ENCODE data around the gene SPC24. TPM values are rescaled to one million over a fixed set of nuclear protein-coding genes. Genes with fewer than 3 reads are reported as not detected.
"Not testable (repeated sequence)": the region's sequence is repeated elsewhere in the genome, so short reads cannot be mapped to it uniquely, and the experiment has no call there.

SPC24 gene
- polyA plus RNA-seq, 4 donors = 11.9 to 17.1 (median 16.1) TPM

DNA sequence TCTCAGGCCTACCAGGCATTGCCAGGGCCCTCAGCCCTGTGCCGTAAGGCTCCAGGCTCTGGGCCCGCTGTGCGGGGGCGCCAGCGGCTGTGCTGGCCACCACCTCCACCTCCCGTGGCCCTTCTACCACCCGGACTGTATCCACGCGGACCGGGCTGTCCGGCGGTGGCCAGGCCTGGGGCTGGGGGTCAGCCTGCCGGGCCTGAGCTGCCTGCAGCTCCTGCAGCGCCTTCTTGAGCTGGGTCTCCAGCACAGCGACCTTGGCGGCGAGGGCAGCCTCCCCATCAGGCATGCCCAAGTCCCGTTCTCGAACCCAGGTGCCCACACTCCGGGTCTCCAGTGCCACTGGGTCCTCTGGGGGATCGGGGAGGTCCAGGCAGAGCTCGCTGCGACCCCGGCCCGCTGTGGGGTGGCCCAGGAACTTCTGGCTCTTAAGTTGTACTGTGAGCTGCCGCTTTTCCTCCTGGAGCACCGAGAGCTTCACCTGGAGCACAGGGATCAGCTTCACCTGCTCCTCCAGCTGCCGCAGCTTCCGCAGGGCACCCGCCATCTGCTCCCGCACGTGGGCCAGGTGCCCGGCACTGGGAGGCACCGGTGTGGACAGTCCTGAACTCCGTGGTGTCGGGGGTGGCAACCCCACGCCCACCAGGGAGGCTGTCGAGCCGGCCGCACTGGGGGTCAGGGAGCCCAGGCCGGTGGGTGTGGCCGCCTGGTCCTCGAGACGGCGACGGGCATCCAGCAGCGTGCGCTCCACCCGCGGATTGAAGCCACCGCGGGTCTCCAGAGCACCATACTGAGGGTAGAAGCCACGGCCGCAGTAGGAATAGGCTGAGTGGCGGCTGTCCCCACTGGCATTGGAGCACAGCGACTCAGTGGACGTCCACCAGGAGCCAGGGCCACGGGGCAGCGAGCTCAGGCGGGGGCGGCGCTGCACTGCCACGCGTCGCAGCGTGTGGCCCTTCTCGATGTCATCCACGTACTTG is 37.7 kb upstream of the SPC24 start:
- no peak for DNase-seq (ENCODE audit: low read depth in 4 of 4, low spot score in 3 of 4)

DNA sequence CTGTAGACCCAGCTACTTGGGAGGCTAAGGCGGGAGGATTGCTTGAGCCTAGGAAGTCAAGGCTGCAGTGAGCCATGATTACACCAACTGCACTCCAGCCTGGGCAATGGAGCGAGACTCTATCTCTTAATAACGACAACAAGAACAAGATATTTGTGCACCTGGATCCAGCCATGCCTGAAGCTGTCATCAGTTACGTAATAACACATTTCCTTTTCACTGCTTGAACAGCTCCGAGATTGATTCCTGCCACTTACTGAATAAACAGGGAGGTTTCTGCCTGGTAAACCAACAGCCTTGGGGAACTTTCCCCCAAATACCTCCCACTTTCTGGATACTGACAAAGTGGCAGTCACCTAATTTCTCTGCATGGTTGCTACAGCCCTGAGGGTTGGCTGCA is 36.4 kb upstream of the SPC24 start:
- no peak for DNase-seq (ENCODE audit: low read depth in 4 of 4, low spot score in 3 of 4)

DNA sequence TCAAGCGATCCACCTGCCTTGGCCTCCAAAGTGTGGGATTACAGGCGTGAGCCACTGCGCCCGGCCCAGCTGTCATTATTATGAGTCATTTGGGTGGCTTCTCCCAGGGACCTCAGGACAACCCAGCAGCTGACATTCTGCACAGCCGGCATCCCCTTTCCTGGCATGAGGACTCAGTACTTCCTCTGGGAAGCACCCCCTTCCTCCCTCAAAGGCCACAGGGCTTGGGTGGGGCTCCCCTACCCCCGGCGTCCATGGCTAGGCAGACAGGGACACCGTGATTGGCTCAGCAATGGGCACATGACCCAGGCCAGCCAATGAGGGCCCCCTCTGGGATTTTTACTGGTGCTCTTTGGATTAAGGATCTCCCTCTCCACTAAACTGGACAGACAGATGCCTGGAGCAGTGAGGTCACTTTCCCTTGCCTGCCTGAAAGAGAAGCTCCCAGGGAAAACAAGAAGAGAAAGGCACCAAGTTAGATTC is 35.7 kb upstream of the SPC24 start:
- DNase-seq (ENCODE audit: low read depth in 4 of 4, low spot score in 3 of 4) = no peak

DNA sequence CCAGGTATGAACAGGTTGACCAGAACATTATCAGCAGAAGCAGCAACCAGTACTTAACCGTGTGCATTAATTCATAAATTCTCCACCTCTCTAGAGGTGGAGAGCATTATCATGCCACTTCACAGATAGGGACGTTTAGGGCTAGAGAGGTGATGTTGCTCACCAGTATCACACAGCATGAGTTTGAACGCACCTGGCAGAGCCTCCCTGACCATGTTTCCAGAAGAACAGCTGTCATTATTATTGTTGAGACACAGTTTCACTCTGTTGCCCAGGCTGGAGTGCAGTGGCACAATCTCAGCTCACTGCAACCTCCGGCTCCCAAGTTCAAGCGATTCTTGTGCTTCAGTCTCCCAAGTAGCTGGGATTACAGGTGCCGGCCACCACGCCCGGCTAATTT is 34.9 kb upstream of the SPC24 start:
- no peak for DNase-seq (ENCODE audit: low read depth in 4 of 4, low spot score in 3 of 4)

DNA sequence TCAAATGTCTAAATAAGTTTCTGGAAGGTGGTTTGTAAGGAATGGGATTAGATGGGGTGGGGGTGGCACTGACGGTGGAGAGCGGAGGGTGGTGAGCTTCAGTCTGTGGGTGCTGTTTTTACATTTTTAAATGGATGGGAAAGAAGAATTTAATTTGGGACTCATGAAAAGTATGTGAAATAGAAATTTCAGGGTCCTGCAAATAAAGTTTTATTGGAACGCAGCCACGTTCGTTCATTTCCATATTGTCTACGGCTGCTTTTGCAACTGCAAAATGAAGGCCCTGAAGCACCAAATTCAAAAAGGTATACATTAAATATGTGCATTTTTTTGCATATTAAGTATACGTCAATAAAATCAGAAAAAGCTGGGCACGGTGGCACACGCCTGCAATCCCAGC is 31.9 kb upstream of the SPC24 start:
- DNase-seq (ENCODE audit: low read depth in 4 of 4, low spot score in 3 of 4) = no peak

DNA sequence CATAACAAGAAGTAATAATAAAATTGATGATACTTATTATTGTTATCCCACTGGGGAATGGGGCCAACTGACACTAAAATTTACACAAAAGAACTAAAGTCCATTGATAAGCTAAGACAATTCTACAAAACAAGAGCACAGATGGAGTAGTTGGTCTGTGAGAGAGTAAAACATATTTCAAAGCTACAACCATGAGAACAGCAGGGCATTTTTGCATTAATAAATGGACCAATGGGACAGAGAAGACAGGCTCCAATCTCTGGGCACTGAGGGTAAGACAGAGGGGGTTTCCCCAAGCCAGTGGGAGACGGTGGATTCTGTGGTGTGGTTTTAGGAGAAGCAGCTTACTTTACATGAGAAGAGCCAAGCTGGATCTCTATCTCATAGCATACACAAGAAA is 27.4 kb upstream of the SPC24 start:
- DNase-seq (ENCODE audit: low read depth in 4 of 4, low spot score in 3 of 4) = no peak

DNA sequence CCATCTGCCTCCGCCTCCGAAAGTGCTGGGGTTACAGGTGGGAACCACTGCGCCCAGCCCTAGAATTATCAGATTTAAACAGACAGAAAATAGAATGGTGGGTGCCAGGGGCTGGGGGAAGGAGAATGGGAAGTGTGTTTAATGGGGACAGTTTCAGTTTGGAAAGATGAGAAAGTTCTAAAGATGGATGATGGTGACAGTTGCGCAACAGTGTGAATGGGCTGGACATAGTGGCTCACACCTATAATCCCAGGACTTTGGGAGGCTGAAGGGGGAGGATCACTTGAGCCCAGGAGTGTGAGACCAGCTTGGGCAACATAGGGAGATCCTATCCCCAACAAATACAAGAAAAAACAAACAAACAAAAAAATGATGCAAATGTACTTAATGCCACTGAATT is 25.9 kb upstream of the SPC24 start:
- no peak for DNase-seq (ENCODE audit: low read depth in 4 of 4, low spot score in 3 of 4)

DNA sequence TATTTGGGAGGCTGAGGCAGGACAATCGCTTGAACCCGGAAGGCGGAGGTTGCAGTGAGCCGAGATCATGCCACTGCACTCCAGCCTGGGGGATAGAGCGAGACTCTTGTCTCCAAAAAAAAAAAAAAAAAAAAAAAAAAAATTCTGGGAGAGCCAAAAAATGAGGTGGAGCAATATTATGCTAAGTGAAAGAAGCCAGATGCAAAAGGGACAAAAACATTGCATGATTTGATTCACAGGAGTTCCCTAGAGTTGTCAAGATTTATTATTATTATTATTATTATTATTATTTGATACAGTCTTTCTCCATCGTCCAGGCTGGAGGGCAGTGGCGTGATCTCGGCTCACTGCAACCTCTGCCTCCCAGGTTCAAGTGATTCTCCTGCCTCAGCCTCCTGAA is 25.4 kb upstream of the SPC24 start:
- DNase-seq (ENCODE audit: low read depth in 4 of 4, low spot score in 3 of 4) = not testable (repeated sequence)

DNA sequence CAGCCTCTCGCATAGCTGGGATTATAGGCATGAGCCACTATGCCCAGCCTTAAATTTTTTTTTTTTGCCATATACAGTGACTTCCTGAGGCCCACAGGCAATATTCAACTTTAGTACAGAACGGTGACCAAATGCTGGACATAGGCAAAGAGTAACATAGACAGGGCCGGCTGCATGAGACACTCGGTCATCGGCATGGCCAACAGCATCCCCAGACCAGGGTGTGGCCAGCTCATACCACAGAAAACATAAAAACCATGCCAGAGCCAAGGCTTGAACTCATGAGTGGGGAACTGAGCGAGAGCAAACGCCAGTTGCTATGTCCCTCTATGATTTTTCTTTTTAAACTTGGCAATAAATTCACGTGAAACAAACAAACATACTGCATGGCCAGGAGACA is 24.8 kb upstream of the SPC24 start:
- DNase-seq (ENCODE audit: low read depth in 4 of 4, low spot score in 3 of 4) = no peak

DNA sequence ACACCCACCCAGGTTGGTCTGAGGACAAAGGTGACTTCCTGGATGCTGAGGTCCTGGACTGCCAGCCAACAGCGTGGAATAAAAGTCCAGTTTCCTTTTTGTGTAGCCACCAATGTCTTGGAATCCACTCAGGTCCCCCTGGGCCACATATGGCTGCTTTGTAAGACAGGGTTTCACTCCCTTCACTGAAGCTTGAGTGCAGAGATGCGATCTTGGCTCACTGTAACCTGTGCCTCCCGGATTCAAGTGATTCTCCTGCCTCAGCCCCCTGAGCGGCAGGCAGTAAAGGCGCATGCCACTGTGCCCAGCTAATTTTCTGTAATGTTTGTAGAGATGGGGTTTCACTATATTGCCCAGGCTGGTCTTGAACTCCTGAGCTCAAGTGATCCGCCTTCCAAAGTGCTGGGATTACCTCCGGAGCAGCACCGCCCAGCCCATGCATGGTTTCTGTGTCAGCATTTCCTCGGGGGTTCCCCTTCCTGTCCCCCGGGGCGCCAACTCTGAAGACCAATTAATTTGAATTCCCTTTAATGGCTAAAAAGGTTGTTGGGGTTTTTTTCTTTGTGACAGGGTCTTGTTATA is 24.2 kb upstream of the SPC24 start:
- DNase-seq (ENCODE audit: low read depth in 4 of 4, low spot score in 3 of 4) = no peak

DNA sequence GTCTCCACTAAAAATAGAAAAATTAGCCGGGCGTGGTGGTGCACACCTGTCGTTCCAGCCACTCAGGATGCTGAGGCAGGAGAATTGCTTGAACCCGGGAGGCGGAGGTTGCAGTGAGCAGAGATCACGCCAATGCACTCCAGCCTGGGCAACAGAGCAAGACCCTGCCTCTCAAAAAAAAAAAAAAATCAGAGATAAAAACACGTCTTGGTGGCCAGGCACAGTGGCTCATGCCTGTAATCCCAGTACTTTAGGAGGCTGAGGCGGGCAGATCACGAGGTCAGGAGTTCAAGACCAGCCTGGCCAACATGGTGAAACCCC is 23.5 kb upstream of the SPC24 start:
- not testable (repeated sequence) for DNase-seq (ENCODE audit: low read depth in 4 of 4, low spot score in 3 of 4)

DNA sequence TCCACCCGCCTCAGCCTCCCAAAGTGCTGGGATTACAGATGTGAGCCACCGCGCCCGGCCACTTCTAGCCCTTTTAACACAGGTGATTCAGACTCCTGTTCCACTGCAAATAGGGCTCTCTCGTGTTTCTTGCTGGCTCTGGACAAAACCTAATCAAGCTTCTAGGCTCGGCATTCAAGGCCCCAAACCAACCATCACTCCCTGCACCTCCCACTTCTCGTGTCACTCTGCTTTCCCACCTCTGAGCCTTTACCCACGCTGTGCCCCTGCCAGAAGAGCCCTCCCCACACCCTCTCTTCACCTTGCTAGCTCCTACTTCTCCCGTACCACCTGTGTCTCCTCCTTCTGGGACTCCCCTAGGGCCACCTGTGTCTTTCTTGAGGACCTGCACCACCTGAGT is 22.0 kb upstream of the SPC24 start:
- no peak for DNase-seq (ENCODE audit: low read depth in 4 of 4, low spot score in 3 of 4)

DNA sequence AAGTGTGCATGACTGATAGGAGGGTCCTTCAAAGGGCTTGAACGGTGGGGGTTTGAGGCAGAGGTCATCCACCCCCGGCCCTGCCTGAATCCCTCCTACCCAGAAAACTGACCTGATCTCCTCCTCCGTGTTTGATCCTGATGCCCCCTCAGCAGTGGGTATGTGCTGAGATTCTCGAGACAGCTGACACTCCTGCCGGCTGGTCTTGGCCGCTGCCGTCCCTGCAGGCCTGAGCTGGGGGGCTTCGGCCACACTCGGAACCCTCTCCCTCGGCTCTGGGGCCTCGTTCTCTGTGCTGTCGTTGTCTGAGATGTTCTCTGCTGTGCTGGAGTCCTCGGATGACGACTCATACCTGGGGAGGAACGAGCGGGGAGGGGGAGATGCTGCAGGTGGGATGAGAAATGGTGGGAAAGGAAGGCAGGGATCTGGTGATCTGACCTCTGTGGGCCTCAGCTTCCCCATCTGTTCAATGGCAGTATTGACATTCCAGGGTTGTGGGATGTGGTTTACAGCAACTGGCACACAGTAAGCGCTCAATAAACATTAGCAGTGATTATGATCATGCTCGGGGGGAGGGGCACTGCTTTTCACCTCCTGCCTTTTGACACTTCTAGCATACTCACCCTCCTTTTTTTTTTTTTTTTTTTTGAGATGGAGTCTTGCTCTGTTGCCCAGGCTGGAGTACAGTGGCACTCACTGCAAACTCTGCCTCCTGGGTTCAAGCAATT is 21.0 kb upstream of the SPC24 start:
- DNase-seq (ENCODE audit: low read depth in 4 of 4, low spot score in 3 of 4) = no peak

DNA sequence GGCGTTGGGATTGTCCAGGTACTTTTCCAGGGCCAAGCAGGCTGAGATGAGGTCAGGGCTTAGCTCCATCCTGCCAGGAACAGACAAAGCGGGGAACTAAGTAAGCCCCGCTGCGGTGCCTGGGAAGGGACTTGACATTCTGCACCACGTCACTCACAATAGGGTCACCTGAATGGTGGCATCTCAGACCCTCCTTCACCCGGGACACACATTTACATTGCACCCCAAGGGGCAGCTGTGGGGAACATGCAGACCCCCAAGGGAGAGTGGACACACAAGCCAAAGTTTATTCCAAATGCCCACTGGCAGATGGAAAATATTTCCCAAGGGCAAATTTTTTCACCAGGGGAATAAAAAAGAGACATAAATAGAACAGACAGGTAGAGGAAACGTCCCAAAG is 20.3 kb upstream of the SPC24 start:
- DNase-seq (ENCODE audit: low read depth in 4 of 4, low spot score in 3 of 4) = no peak

DNA sequence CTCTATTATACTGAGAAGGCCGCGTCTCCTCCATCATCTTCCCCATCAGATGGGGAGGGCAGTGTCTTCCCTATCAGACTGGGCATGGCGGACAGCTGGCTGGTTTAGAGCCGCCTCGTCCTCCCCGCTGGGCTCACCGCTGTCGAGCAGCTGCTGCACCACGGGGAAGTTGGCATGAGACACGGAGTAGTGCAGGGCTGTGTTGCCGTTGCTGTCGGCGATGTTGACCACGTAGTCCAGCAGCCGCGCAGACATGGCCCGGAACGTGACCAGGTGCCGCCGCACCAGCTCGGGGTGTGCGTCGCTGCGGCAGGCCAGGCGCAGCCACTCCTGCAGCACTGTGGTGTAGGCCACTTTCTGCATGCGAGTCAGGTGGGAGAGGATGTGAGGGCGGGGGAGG is 18.8 kb upstream of the SPC24 start:
- no peak for DNase-seq (ENCODE audit: low read depth in 4 of 4, low spot score in 3 of 4)

DNA sequence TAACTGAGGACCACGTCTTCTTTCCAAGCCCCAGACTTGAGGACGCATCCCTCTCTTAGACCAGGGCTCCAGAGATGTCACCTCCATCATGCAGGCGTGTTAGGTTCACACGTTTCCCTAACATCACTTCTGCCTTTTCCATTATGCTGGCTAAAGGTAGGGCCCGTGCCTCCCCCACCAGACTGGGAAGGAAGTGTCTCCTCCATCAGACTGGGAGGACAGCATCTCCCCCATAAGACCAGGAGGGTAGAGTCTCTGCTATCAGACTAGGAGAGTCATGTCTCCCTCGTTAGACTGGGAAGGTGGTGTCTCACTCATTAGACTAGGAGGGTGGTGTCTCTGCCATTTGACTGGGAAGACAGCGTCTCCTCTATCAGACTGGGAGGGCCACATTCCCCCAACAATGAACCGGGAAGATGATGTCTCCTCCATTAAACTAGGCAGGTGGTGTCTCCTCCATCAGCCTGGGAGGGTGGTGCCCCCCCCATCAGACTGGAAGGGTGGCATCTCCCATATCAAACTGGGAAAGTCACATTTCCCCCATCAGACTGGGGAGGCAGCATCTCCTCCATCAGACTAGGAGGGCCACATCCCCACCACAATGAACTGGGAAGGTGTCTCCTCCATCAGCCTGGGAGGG is 18.1 kb upstream of the SPC24 start:
- DNase-seq (ENCODE audit: low read depth in 4 of 4, low spot score in 3 of 4) = no peak

DNA sequence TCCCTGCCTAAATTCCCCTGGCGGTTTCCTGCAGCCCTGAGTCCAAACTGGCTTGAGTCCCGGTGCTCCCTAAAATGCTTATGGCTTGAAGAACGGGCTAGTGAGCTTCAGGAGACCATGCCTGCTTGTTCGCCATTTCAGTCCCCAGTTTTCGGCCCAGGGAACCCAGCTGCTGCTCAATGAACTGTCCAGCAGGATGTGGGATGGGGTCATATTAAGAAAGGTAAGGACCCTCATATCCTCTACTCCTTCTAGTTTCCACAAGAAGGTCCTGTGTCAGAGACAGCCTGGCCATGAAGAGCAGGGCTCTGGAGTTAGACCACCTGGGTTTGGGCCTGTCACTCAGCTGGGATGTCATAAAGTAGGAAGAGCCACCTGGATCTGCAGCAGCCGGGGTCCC is 17.0 kb upstream of the SPC24 start:
- DNase-seq (ENCODE audit: low read depth in 4 of 4, low spot score in 3 of 4) = no peak

DNA sequence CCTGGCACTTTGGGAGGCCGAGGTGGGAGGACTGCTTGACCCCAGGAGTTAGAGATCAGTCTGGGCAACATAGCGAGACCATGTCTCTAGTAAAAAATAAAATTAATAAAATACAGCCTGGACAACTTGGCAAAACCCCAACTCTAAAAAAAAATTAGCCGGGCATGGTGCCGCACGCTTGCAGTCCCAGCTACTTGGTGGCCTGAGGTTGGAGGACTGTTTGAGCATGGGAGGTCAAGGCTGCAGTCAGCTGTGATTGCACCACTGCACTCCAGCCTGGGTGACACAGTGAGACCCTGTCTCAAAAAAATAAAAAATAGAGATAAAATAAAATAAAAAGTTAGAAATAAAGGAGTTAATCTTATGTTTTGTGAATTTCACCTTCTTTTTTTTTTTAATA is 15.6 kb upstream of the SPC24 start:
- no peak for DNase-seq (ENCODE audit: low read depth in 4 of 4, low spot score in 3 of 4)

DNA sequence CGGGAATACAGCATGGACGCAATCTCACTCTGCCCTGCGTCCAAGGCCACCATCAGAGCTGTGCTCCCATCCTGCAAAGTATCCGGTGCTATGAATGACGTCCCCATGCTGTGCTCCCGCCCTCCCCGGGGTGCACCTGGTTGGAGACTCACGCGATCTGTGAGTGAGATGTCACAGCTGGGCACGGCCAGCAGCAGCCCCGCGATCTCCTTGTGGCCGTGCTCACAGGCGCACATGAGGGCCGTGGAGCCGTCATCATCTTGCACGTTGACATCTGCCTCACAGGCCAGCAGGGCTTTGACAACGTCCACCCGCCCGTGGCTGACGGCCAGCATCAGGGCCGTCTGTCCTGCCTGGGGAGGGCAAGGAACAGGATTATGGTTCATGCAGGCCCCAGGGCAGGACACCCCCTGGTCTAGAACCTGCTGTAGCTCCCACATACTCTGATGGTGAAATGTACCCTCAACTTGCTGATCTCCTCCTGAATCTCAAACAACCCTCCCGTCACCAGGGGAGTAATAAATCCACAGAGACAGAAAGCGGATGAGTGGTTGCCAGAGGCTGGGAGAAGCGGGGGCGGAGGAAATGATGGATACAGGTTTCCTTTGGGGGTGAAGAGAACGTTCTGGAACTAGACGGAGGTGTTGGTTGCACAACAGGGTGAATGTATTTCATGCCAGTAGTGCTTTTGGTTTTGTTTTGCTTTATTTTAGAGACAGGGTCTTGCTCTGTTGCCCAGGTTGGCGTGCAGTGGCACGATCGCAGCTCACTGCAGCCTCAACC is 14.5 kb upstream of the SPC24 start:
- DNase-seq (ENCODE audit: low read depth in 4 of 4, low spot score in 3 of 4) = no peak

DNA sequence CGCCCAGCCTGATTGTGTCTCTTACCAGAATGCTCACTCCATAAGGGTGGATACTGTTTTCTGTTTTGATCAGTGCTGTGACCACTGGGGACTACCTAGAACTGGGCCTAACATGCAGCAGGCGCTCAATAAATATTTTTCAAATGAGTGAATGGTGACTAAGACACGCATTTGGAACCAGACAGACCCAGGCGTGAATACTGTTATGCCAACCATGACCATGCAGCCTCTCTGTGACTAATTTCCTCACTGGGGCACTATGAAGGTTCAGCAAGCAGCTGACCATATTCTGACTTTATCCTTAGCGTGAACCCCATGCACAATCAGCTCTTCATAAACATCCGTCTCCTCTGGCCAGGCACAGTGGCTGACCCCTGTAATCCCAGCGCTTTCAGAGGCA is 13.0 kb upstream of the SPC24 start:
- DNase-seq (ENCODE audit: low read depth in 4 of 4, low spot score in 3 of 4) = no peak
